H1 (cell line): ENCODE results near the gene PRADC1. TPM values are rescaled to one million over a fixed set of nuclear protein-coding genes. Genes with fewer than 3 reads are reported as not detected.

ENCODE experiments used
- CTCF ChIA-PET: fragments of 300-600 bp; sonication (Branson Sonifier 250); formaldehyde crosslinking; loops from one replicate; lab custom pipeline; 2021; ENCODE audit not compliant: partially characterized antibody; lab: Charles Lee
- POLR2A ChIA-PET: fragments of 300-600 bp; sonication (Branson Sonifier 250); formaldehyde crosslinking; loops from one replicate; lab custom pipeline; 2021; ENCODE audit warnings: inconsistent platforms; ENCODE audit not compliant: partially characterized antibody; lab: Charles Lee
- DNase-seq, 2 experiments: peaks; one replicate each; pipeline versions ENCODE4 v3.0.0 to v3.0.0-alpha.2; 2010 to 2022; ENCODE audit warnings: low spot score in 2 of 2, low read depth in 1 of 2, mixed read lengths in 1 of 2
- FAIRE-seq: peaks from 2 replicates; lab custom pipeline; 2011; peaks lifted over from hg19 to GRCh38; lab: Jason Lieb, UNC
- H2AFZ ChIP-seq: 2 replicates; pipeline ENCODE4 v1.8.1; 2012; ENCODE audit warnings: low read length, inconsistent platforms
- H2AK5ac ChIP-seq: 2 replicates; pipeline ENCODE4 v1.6.1; 2013; ENCODE audit warnings: low read depth, low read length
- H2BK120ac ChIP-seq: replicated peaks from 2 replicates; pipeline ENCODE3; 2013; ENCODE audit warnings: low read depth, low read length, inconsistent platforms
- H2BK12ac ChIP-seq: 2 replicates; pipeline ENCODE4 v1.6.1; 2013; ENCODE audit warnings: low read depth, low read length
- H2BK15ac ChIP-seq: 2 replicates; pipeline ENCODE4 v1.6.1; 2013; ENCODE audit warnings: low read length
- H2BK20ac ChIP-seq: 2 replicates; pipeline ENCODE4 v1.6.1; 2013; ENCODE audit warnings: low read length
- H2BK5ac ChIP-seq: 2 replicates; pipeline ENCODE4 v1.6.1; 2013; ENCODE audit warnings: low read depth, low read length
- H3K14ac ChIP-seq: 2 replicates; pipeline ENCODE4 v1.6.1; 2013; ENCODE audit warnings: inconsistent platforms; ENCODE audit not compliant: insufficient read length
- H3K18ac ChIP-seq: 2 replicates; pipeline ENCODE4 v1.6.1; 2013; ENCODE audit warnings: low read length; ENCODE audit errors: extremely low read depth
- H3K23ac ChIP-seq: 2 replicates; pipeline ENCODE4 v1.6.1; 2013; ENCODE audit warnings: inconsistent platforms; ENCODE audit not compliant: insufficient read length
- H3K23me2 ChIP-seq: 2 replicates; pipeline ENCODE4 v1.6.1; 2013; ENCODE audit warnings: low read depth, low read length
- H3K27ac ChIP-seq: 2 replicates; pipeline ENCODE4 v1.6.1; 2011; ENCODE audit warnings: low read depth, low read length, inconsistent platforms
- H3K27me3 ChIP-seq, 4 experiments: replicated peaks in 1 of 4; 1 replicate in 1 of 4; 2 replicates in 3 of 4; pipeline versions ENCODE4 v1.6.1 to v1.8.1; 2011 to 2013; ENCODE audit warnings: low read length in 3 of 4, mild to moderate bottlenecking in 3 of 4, inconsistent platforms in 2 of 4, mixed read lengths in 2 of 4, moderate library complexity in 1 of 4; ENCODE audit not compliant: control insufficient read depth in 3 of 4, insufficient read depth in 3 of 4; ENCODE audit errors: extremely low read depth in 1 of 4
- H3K36me3 ChIP-seq, 4 experiments: 2 replicates each; pipeline versions ENCODE4 v1.6.1 to v1.8.1; 2011 to 2013; ENCODE audit warnings: mild to moderate bottlenecking in 4 of 4, low read length in 3 of 4, moderate library complexity in 2 of 4, control low read depth in 1 of 4, inconsistent platforms in 1 of 4; ENCODE audit not compliant: insufficient read depth in 4 of 4, control insufficient read depth in 2 of 4
- H3K4ac ChIP-seq: replicated peaks from 2 replicates; pipeline ENCODE3; 2013; ENCODE audit warnings: low read length, low read depth, mixed read lengths, inconsistent platforms; ENCODE audit not compliant: insufficient read length
- H3K4me1 ChIP-seq, 4 experiments: replicated peaks in 1 of 4; 1 replicate in 1 of 4; 2 replicates in 3 of 4; pipeline versions ENCODE4 v1.6.1 to v1.8.1; 2011 to 2013; ENCODE audit warnings: low read length in 3 of 4, inconsistent platforms in 2 of 4, mixed read lengths in 1 of 4; ENCODE audit not compliant: insufficient read depth in 4 of 4, control insufficient read depth in 3 of 4
- H3K4me2 ChIP-seq, 2 experiments: 2 replicates each; pipeline versions ENCODE4 v1.6.1 to v1.8.1; 2011 to 2013; ENCODE audit warnings: low read depth in 2 of 2, low read length in 2 of 2, control low read depth in 1 of 2, inconsistent platforms in 1 of 2, mild to moderate bottlenecking in 1 of 2; ENCODE audit not compliant: insufficient read depth in 1 of 2
- H3K4me3 ChIP-seq, 4 experiments: fragments of 200-600, 300-600 bp in 1 of 4; sonication (generic), shearing (Covaris generic), sonication (Bioruptor Twin) in 1 of 4; 2 replicates each; pipeline versions ENCODE4 v1.5.1 to v1.8.1; 2011 to 2016; ENCODE audit warnings: low read length in 4 of 4, low read depth in 3 of 4, control low read depth in 2 of 4, inconsistent platforms in 2 of 4, mild to moderate bottlenecking in 2 of 4, mixed read lengths in 1 of 4, moderate library complexity in 1 of 4; ENCODE audit not compliant: insufficient read depth in 2 of 4; ENCODE audit errors: extremely low read depth in 1 of 4
- H3K56ac ChIP-seq: replicated peaks from 2 replicates; pipeline ENCODE3; 2013; ENCODE audit warnings: low read depth, mild to moderate bottlenecking, mixed read lengths, low read length, inconsistent platforms; ENCODE audit not compliant: insufficient read length
- H3K79me1 ChIP-seq: 2 replicates; pipeline ENCODE4 v1.6.1; 2013; ENCODE audit warnings: low read depth, low read length, control low read depth
- H3K79me2 ChIP-seq, 2 experiments: 2 replicates each; pipeline versions ENCODE4 v1.6.1 to v1.8.1; 2012 to 2013; ENCODE audit warnings: low read length in 2 of 2, mild to moderate bottlenecking in 2 of 2, inconsistent platforms in 1 of 2; ENCODE audit not compliant: insufficient read depth in 2 of 2, control insufficient read depth in 1 of 2
- H3K9ac ChIP-seq, 4 experiments: replicated peaks in 1 of 4; 1 replicate in 1 of 4; 2 replicates in 3 of 4; pipeline versions ENCODE4 v1.6.1 to v1.8.1; 2011 to 2013; ENCODE audit warnings: low read depth in 3 of 4, low read length in 3 of 4, control low read depth in 2 of 4, mild to moderate bottlenecking in 2 of 4, moderate library complexity in 2 of 4, inconsistent platforms in 1 of 4; ENCODE audit errors: extremely low read depth in 1 of 4
- H3K9me3 ChIP-seq, 2 experiments: 2 replicates each; pipeline versions ENCODE4 v1.6.1 to v1.8.1; 2012 to 2013; ENCODE audit warnings: mild to moderate bottlenecking in 2 of 2, moderate library complexity in 2 of 2, control low read depth in 1 of 2, inconsistent platforms in 1 of 2, low read depth in 1 of 2, low read length in 1 of 2, mixed read lengths in 1 of 2; ENCODE audit not compliant: insufficient read depth in 2 of 2
- H4K20me1 ChIP-seq, 2 experiments: replicated peaks in 1 of 2; 2 replicates each; pipeline versions ENCODE3 to v1.8.1; 2011 to 2013; ENCODE audit warnings: inconsistent platforms in 2 of 2, low read length in 2 of 2, mild to moderate bottlenecking in 1 of 2; ENCODE audit not compliant: insufficient read depth in 2 of 2, control insufficient read depth in 1 of 2
- H4K5ac ChIP-seq: 2 replicates; pipeline ENCODE4 v1.6.1; 2013; ENCODE audit warnings: low read length, low read depth, mixed read lengths, inconsistent platforms; ENCODE audit not compliant: insufficient read length
- H4K8ac ChIP-seq: 2 replicates; pipeline ENCODE4 v1.8.0; 2013; ENCODE audit warnings: mild to moderate bottlenecking, moderate library complexity, low read length, inconsistent platforms; ENCODE audit not compliant: insufficient read depth; ENCODE audit errors: extremely low read depth
- H4K91ac ChIP-seq: replicated peaks from 2 replicates; pipeline ENCODE3; 2013; ENCODE audit warnings: low read length, mixed read lengths, inconsistent platforms; ENCODE audit not compliant: insufficient read length
- ASH2L ChIP-seq: fragments of 200-600, 300-600 bp; sonication (generic); IDR thresholded peaks from one replicate; pipeline ENCODE4 v1.7.1; 2017; ENCODE audit warnings: low read length
- EZH2 ChIP-seq: fragments of 200-600 bp; sonication (generic); IDR thresholded peaks from 2 replicates; pipeline ENCODE4 v1.7.1; 2012; ENCODE audit warnings: low read depth, mild to moderate bottlenecking, moderate library complexity, low read length, inconsistent platforms; ENCODE audit not compliant: severe bottlenecking
- MAX ChIP-seq: IDR thresholded peaks from 2 replicates; pipeline ENCODE4 v1.6.1; 2012; ENCODE audit warnings: inconsistent platforms
- NRF1 ChIP-seq: IDR thresholded peaks from 2 replicates; pipeline ENCODE4 v1.6.1; 2011; ENCODE audit warnings: mild to moderate bottlenecking, low read depth, low read length, improper control_type of control experiment
- PHF8 ChIP-seq: fragments of 200-600 bp; sonication (generic); conservative IDR thresholded peaks from 2 replicates; pipeline ENCODE4 v1.7.1; 2012; ENCODE audit warnings: low read depth, mild to moderate bottlenecking, inconsistent platforms, low read length, moderate library complexity
- RFX5 ChIP-seq: IDR thresholded peaks from 2 replicates; pipeline ENCODE4 v1.6.1; 2011; ENCODE audit warnings: low read depth, low read length, improper control_type of control experiment, borderline replicate concordance
- RNF2 ChIP-seq: fragments of 200-900, 300-1000 bp; sonication (generic); IDR thresholded peaks from 2 replicates; pipeline ENCODE4 v1.7.1; 2016; ENCODE audit warnings: borderline replicate concordance, low read depth, mild to moderate bottlenecking, antibody characterized with exemption, low read length; ENCODE audit not compliant: poor library complexity, severe bottlenecking; ENCODE audit errors: missing control alignments
- SUZ12 ChIP-seq: fragments of 200-600 bp; sonication (generic); IDR thresholded peaks from 2 replicates; pipeline ENCODE4 v1.6.1; 2012; ENCODE audit warnings: mild to moderate bottlenecking, inconsistent platforms, low read length, moderate library complexity, mixed read lengths
- WGBS, 2 experiments: shearing (Covaris generic) in 1 of 2; methylation state at CpG; one replicate each; pipeline versions ENCODE4 v1.1.6 to v1.1.7; 2013 to 2015; ENCODE audit warnings: low lambda C conversion rate in 2 of 2, mixed read lengths in 2 of 2, inconsistent platforms in 1 of 2, low coverage in 1 of 2, missing lambda C conversion rate in 1 of 2; ENCODE audit not compliant: insufficient replicate concordance in 2 of 2, insufficient coverage in 1 of 2, insufficient read length in 1 of 2; ENCODE audit errors: extremely low coverage in 1 of 2, missing lambda C conversion rate in 1 of 2; 5-methylcytosine and 5-hydroxymethylcytosine counted together
- polyA plus RNA-seq, 7 experiments: library from polyadenylated mRNA; depleted of rRNA in 3 of 7; stranded (reverse) in 5 of 7; unstranded in 2 of 7; fragments of >200 nt in 5 of 7; fragments of 200-250 nt in 2 of 7; gene quantifications; 1 replicate in 5 of 7; 2 replicates in 1 of 7; 4 replicates in 1 of 7; pipeline versions ENCODE4 v1.2.1 to v1.2.3, GENCODE V29; 2011 to 2013; ENCODE audit warnings: missing spikeins in 2 of 7, mixed read lengths in 2 of 7
- total RNA-seq: library from RNA; stranded (reverse); fragmentation: NEBNext Ultra II Directional; extraction: Animal tissue kit (Norgen Biotek cat#: 25700); gene quantifications from 2 replicates; pipeline ENCODE4 v1.2.1, GENCODE V29; 2021

PRADC1 gene
- total and polyA plus RNA-seq, 2 of the 8 experiments (the other 6 are each of a cell fraction or from before 2014, with no cell fraction given) = 8.9 to 13.1 TPM

GRCh38 chr2:73268830-73269685, 36.0 kb upstream of the PRADC1 start:
- H2BK15ac ChIP-seq = no peak overlapping the region
- peak overlapping the region; percentile 77 to 99 for H3K4me2 ChIP-seq
- no peak overlapping the region for H3K23ac ChIP-seq
- peaks cover 0 to 10% (median 6%) of the 10 kb centered on the region in 4 experiments; a peak in 5 of 7 replicates for H3K4me1 ChIP-seq
- H3K18ac ChIP-seq = peak overlapping the region; percentile 96
- no peak overlapping the region for H2BK120ac ChIP-seq
- H3K27ac ChIP-seq = peak overlapping the region; percentile 21; the same call in 1 of the 2 replicates
- FAIRE-seq = no peak
- POLR2A ChIA-PET = interaction anchor here (0.7 to 4.6 kb wide), 14 partner anchors 9 to 116 kb away, joined by 3 to 22 read pairs (median 4); partner anchors contain the start of genes ALMS1, CCT7, EGR4 and FBXO41
- H3K14ac ChIP-seq = no peak overlapping the region
- no peak overlapping the region for H2AFZ ChIP-seq
- peak overlapping the region in 3 of 4 experiments; percentile 14 to 70 (median 35); a peak in 5 of 7 replicates for H3K9ac ChIP-seq
- no peaks in the 10 kb centered on the region; a peak in 1 of 4 replicates for H3K79me2 ChIP-seq
- no peak overlapping the region for H3K56ac ChIP-seq
- peaks cover 10% of the 10 kb centered on the region; the same call in 1 of the 2 replicates for H3K23me2 ChIP-seq
- H4K8ac ChIP-seq = peak overlapping the region; percentile 92
- CTCF ChIA-PET = interaction anchor here (0.8 to 2.1 kb wide), 11 partner anchors 9 to 113 kb away, joined by 3 to 18 read pairs (median 7); partner anchors contain the start of gene EGR4
- no peak overlapping the region for H2AK5ac ChIP-seq
- no peak overlapping the region; the same call in 1 of the 2 replicates for H2BK5ac ChIP-seq
- peaks cover 3 to 32% of the 10 kb centered on the region in 2 experiments for H4K20me1 ChIP-seq
- 3% methylated on average over 38 of the region's 113 CpGs; no CpG with 5 or more reads in 1 of the 2 experiments for WGBS, 2 experiments
- peak overlapping the region; percentile 84; the same call in 1 of the 2 replicates for H2BK12ac ChIP-seq
- no peak overlapping the region for H3K4ac ChIP-seq
- peak overlapping the region; percentile 39 to 63 (median 54) for H3K4me3 ChIP-seq
- DNase-seq = peak; percentile 51 to 85
- H3K79me1 ChIP-seq = peaks cover 7% of the 10 kb centered on the region; the same call in 1 of the 2 replicates
- peaks cover 0 to 2% (median 0%) of the 10 kb centered on the region in 4 experiments; a peak in 2 of 8 replicates for H3K36me3 ChIP-seq
- peak overlapping the region; percentile 17 for H4K91ac ChIP-seq
- H2BK20ac ChIP-seq = no peak overlapping the region
- no peak overlapping the region for H4K5ac ChIP-seq
- no peaks in the 10 kb centered on the region for H3K9me3 ChIP-seq
- H3K27me3 ChIP-seq = peaks cover 0 to 28% (median 23%) of the 10 kb centered on the region in 4 experiments; a peak in 6 of 7 replicates
- TF ChIP-seq PHF8 (peak; percentile 44; the same call in 1 of the 2 replicates), SUZ12 (peak; percentile 53; the same call in 1 of the 2 replicates), RFX5 (no peak), MAX (peak; percentile 89), RNF2 (peak; percentile 72), ASH2L (peak; percentile 85), NRF1 (0 out of 2 replicates have a peak, but pooled peaks have one; percentile 13), EZH2 (peak; percentile 41)
